ENCODE results near the gene PLEKHH3.
A peak's percentile ranks its signal among the peaks of the same experiment; 100 is the strongest.
"Not testable (repeated sequence)": the region's sequence is repeated elsewhere in the genome, so short reads cannot be mapped to it uniquely, and the experiment has no call there.

Gene PLEKHH3

DNA sequence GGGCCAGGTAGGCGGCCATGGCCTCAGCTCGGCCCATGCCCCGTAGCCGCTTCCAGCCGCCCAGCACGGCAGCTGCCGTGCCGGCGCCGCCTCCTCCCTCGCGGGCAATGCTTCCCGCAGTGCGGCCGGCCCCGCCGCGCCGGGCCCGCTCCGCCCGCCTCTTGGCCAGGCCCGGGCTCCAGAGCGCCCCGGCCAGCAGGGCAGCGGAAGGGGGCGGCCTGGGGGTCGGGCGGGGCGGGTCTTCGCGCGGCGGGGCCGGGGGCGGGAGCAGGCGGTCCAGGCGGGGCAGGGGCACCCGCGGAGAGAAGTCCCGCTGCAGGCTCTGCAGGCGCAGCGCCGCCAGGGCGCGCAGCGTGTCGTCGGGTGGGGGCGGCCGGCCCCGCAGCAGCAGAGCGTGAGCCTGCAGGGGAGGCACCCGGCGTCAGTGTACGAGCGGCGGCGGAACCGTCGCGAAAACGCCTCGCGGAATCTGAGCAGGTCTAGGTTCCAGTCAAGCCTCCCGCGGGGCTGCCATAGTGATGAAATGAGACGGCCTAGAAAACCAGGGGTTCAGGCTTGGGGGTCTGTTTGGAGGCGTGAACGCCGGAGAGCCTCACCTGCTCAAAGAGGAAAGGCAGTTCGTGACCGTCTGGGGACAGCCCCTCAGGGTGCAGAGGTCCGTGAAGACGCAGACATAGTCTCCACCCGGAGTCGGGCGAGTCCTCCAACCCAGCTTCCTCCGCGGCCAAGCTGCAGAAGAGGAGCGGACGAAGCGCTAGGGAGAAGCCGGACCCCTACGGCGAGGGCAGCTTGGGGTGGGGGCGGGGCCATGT lies 6.6 kb downstream of the PLEKHH3 start:
- DNase-seq, result no peak

DNA sequence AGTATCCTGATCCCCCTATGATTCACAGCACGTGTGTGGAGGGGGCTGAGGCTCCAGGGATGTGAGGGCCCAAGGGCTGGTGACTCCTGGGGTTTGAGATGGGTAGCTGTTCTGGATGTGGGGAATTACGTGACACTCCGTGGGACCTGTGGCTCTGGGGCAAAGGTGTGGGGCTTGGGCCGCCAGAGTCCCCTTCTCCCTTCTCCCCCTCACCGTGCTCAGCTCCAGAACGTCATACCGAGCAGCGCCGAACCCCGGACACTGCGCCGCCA lies 7.2 kb downstream of the PLEKHH3 start:
- DNase-seq, result no peak

DNA sequence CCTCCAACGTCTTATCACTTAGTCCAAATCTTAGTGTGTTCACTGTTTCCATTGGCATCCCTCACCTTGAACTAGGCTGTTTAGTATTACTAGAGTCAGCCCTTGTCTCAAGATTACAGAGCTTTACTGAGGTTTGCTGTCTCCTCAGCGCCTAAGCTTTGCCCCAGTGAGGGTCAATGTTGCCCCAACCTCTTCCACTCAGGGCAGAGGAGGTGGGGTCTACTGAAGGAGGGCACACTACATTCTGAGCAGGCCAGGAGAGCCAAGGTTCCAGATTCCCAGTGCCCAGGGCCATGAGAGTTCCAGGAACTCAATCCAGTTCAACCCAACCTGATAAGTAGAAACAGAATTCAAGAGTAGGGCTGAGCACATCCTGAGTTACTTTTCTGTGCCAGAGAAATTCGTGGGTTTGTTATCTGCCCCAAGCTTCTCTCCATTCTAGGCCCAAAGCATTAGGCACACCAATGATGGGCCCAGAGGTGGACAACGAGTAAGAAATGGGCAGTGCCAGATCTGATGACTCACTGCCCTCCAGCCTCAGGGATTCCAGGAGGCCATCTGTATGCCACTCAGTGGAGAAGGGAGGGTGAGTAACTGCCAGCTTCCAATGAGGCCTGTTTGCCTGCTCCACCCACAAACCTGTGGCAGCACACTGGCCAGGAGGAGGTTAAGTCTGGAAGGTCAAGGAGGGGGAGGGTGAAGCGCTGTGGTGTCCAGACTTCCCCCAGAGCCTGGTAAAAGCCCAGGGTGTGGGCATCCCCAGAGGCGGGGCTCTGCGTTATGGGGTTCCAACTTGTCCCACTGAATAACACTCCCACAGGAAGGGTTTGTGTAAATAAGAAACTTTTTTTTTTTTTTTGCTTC lies 9.5 kb downstream of the PLEKHH3 start:
- DNase-seq, result no peak

DNA sequence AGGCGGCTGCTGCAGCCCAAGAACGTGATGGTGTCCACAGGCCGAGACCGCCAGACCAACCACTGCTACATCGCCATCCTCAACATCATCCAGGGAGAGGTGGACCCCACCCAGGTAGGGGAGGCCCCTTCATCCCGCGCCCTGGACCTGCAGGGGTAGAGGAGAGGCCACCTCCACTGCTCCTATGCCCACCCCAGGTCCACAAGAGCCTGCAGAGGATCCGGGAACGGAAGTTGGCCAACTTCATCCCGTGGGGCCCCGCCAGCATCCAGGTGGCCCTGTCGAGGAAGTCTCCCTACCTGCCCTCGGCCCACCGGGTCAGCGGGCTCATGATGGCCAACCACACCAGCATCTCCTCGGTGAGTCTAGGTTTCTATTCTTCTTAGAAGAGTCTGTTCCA lies 10.7 kb downstream of the PLEKHH3 start:
- not testable (repeated sequence) for DNase-seq

DNA sequence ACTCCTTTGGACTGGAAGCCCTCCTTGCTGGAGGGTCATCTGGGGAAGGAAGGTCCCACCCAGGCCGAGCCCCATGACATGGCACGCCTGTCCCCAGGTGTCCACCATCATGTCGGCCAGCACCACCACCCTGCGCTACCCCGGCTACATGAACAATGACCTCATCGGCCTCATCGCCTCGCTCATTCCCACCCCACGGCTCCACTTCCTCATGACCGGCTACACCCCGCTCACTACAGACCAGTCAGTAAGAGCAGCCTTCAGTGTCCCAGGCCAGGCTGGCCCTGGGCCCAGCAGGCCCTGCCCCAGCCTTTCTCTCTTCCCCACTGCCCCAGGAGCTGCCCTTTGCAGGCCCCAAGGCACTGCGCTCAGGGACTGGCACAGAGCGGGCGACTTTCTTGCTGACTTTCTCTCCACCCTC lies 11.2 kb downstream of the PLEKHH3 start:
- no peak for DNase-seq

DNA sequence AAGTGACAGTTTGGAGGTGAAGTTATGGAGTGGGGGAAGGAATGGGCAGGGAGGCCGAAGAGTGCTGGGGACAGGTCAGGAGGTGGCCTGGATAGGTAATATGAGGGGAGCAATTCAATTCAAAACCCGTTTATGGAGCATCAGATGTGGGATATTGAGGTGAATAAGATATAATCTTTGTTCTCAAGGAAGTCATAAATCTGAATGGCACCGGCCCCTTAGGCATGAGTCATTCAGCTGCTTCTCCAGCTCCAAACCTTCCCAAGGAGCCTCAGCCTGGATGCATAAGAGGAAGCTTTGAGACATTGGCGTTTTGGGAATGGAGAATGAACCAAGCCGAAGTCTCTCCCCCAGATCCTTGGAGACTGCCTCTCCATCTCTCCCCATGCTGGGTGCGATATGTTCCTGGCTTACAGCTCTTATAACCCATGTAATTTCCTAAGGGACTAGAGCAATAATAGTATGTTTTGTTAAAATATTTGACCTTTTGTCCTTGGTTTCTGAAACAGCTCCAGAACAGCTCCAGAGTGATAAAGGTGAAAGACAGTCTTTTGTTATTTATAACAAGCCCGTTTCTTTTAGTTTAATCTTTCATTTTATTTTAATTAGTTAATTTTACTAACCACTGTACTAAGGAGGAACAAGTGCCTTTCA lies 16.0 kb downstream of the PLEKHH3 start:
- DNase-seq, result no peak

DNA sequence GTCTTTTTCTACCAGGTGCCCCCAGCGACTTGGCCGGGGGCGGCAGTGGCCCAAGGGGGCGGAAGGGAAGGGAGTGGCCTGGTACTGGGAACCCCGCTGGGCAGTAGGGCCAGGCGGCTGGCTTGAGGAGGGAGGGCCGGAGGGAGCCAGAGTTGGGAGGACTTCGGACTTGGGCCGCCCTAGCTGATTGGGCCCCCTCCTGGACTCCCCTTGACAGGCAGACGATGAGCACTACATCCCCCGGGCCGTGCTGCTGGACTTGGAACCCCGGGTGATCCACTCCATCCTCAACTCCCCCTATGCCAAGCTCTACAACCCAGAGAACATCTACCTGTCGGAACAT lies 16.9 kb downstream of the PLEKHH3 start:
- not testable (repeated sequence) for DNase-seq

DNA sequence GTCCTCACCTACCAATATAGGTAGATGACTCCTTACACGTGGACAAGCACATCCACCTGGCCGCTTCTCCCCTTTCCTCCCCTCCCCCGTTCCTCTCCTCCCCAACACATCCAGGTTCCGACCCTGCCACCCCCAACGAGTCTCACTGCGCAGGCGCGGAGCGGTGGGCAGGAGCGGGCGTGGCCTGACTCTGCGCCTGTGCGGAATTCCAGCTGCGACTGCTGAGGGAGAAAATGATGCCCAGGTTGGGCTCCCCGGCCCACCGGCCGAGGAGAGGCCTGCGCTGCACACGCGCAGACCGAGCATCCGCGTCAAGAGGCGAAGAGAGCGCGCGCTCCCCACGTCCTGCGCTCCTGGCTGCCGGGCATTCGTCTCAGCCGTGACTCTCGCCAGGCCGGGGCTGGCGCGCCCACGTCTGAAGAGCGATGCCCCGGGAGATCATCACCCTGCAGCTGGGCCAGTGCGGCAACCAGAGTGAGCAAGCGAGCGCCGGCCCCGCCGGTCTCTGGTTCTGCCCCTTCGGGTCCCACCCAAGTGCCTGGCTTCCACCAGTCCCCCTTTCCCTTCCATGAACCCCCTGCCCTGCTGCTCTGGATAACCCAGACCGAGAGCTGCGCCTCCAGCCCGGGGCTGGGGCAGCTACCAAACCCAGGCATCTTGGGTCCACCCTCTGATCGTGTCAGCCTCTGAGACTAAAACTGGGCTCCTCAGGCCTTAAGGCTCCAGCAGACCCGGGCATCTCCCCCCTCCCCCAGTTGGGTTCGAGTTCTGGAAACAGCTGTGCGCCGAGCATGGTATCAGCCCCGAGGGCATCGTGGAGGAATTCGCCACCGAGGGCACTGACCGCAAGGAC lies 17.5 kb downstream of the PLEKHH3 start, which contains the start of gene TUBG2:
TSS of gene TUBG2 (plus strand) at position 206 of the 853 bp plus-strand sequence. CDS start at position 426, 220 bp downstream.
- DNase-seq, result peak; percentile 92

DNA sequence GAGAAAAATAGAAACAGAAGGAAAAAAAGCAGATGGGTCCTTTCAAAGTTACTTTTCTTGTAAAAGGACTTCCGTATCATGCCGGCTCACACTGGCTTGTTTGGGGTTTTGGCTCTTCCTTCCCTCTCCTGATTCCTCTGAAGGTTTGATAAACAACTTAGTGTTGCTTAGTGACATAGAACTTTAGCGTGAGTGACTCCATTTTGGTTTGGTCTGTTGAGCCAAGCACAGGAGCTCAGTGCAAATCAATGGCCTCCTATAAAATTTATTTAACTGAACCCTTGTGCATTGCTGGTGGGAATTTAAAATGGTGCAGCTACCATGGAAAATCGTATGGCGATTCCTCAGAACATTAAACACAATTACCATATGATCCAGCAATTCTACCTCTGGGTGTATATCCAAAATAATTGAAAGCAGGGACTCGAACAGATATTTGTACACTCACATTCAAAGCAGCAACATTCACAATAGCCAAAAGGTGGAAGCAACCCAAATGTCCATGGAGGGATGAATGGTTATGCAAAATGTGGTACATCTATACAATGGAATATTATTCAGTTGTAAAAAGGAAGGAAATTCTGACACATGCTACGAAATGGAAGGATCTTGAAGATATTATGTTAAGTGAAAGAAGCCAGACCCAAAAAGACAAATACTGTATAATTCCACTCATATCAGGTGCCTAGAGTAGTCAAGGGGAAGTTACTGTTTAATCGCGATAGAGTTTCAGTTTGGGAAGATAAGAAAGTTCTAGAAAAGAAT lies 18.8 kb downstream of the PLEKHH3 start:
- DNase-seq, result no peak

DNA sequence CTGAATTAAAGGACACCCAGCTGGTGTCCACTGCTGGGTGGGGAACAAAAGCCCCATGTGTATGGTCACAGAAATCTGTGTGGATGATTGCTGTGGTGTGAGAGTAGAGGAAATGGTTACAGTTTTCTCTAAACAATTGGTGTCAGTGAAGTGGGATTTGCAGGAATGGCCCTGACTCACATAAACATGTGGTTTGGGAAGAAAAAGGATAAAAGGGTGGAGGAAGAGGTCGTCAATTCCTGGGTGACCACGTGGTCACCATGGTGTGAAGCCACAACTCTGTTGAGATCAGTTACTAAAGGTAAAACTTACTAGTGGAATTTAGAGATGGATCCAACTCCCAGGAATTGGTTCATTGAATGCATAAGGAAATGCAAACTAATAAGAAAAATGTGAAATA lies 21.3 kb downstream of the PLEKHH3 start:
- no peak for DNase-seq

DNA sequence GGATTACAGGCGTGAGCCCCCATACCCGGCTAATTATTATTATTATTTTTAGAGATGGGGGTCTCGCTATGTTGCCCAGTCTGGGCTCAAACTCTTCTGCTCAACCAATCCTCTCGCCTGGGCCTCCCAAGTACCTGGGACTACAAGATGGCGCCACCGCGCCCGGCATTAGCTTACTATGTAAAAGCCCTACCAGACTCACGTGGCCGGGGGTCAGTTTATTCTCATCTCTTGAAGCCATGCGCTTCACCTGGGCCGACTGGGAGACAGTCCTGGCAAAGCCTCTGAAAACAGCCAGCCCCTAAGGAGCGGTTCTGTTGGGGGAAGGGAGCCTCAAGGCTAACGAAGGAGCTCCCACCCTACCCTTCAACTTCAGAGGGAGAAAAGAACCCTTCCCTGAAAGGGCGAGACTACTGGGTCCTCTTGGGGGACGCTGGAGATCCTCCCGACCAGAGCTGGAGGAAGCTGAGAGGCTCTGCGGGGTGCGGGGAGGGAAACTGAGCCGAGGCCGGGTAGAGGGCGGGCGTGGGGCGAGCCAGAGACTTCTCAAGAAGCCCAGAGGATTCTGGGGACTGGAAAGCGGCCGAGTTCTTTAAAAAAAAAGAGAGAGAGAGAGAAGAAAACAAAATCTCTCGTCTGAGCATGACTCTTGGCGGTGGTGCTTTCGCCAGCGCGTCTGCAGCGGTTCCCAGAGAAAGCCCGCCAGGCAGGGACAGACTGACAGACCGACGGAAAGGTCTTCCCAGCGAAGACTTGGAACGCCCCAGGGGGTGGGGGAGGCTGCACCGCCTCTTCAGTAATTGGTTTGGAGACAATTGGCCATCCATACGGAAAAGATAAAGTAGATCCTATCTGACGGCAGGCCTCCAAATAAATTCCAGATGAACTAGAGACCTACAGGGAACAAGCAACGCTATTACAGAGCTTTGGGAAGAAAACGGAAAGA lies 23.3 kb downstream of the PLEKHH3 start:
- no peak for DNase-seq

DNA sequence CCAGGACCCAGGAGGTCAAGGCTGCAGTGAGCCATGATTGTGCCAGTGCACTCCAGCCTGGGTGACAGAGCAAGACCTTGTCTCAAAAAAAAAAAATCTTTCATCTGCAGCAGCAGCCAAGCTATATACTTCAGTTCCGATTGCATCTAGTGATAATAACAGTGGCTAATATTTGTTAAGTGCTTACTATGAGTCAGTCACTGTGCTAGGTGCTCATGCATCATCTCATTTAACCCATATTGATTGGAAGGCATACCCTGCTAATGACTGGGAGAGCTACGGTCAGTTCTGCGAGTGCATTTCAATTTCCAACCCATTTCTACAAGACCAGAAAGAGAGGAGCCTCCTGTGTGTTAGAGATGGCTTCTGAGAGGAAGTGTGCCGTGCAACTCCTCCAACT lies 25.4 kb downstream of the PLEKHH3 start:
- no peak for DNase-seq

DNA sequence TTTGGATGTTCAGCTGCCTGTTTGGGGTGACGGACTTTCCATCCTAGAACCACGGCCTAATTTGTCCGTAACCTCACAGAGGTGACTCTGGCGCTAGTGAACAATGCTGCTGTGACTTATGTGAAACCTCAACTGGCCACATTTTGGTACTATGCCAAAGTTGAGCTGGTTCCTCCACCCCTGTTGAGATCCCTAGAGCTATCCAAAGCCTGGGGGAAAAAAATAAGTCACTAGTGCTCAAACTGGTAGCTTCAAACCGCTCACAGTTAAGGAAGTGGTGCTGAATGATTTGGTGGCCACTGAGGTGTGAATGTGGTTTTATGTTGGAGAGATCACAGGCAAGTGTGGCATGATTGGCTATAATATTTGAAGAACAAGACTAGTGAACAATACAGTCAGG lies 29.0 kb downstream of the PLEKHH3 start:
- no peak for DNase-seq

DNA sequence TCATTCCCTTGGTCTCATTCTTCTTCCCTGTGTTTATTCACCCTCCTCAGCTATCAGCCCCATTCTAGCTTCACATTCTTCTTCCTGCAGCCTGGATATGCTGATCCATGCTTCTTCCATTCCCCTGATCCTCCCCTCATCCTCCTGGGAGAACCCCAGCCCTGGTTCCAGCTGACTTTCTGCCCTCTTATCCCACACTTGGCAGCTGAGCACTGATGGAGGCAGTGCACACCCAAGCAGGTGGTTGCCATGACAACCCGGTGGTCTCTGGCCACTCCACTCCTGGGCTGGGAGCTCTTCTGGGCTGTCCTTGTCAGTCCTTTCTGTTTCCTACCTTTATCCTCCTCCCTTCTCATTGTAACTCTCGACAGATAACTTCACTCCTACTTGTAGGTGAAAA lies 34.5 kb downstream of the PLEKHH3 start:
- DNase-seq, result peak; percentile 14

DNA sequence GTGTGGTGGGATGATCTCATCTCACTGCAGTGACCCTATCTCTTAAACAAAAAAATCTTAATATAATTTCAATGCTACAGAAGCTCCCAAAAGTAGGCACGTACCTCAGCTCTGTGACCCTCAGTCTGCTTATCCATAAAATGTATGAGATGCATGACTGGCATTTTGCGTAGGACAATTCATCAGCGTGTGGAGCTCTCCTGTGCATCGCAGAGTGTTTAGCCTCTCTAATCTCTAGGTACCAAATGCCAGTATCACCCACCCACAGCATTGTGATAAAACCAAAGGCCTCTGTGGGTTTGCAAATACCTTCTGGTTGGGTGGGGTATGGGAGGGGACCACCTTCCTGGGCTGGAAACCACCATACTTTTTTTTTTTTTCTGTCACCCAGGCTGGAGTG lies 36.7 kb downstream of the PLEKHH3 start:
- no peak for DNase-seq

DNA sequence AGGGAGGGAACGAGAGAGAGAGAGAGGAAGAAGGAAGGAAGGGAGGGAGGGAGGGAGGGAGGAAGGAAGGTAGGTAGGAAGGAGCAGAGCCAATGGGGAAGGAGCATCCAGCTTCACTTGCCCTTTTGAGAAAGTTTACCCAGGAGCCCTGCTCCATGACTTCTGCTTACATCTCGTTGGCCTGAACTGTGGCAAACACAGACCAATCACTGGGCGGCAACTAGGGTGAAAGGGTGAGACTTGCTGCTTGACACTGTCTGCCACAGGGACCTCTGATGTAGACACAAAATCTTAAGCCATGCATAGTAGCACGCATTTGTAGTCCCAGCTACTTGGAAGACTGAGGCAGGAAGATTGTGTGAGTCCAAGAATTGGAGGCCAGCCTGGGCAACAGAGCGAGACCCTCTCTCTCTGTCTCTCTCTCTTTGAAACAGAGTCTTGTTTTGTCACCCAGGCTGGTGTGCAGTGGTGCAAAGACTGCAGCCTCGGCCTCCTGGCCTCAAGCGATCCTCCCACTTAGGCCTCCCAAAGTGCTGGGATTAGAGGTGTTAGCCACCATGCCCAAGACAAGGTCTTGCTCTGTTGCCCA lies 37.2 kb downstream of the PLEKHH3 start:
- no peak for DNase-seq

DNA sequence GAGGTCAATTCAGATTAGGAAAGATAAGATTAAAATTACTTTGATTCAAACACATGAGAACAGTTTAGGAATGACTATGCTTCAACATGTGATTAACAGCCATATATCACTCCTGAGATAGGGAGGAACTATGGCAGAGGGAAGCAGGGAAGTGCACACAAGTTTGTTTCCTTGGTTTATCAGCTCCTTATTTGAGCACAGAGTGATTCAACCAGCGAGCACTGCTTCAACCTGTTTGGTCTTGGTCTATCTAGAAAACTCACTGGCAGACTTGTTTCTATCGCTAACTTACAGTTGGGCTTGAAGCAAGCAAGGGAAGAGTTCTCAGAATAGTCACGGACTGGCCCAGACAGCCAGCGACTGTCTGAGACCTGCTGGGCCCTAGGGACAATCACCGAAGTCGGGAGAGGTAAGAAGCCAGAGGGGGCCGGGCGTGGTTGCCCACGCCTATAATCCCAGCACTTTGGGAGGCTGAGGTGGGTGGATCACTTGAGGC lies 43.8 kb downstream of the PLEKHH3 start:
- DNase-seq, result no peak

DNA sequence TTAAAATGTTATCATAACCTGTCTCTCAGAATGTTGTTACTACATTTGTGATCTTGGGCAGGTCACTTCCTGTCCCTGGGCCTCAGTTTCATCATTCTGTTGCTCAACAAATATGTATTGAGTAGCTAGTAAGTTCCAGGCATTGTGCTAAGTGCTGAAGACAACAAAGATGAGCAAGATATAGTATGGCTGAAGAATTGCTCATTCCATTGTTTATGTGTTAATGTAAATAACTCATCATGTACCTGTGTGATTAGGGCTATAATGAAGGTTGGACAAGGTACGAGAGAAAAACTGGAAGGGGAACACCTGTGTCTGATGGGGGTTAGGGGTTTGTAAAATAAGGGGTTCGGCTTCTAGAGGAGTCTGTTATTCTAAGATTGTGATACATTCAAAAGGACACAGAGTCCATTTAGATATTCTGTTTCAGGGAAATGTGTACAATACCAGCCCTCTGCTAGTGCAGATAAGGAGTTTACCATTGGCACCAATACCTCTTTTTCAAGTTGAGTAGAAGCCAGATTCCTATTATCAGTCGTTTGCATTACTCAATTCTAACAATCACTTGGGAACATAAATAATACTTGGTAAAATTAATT lies 47.3 kb downstream of the PLEKHH3 start:
- DNase-seq, result no peak

DNA sequence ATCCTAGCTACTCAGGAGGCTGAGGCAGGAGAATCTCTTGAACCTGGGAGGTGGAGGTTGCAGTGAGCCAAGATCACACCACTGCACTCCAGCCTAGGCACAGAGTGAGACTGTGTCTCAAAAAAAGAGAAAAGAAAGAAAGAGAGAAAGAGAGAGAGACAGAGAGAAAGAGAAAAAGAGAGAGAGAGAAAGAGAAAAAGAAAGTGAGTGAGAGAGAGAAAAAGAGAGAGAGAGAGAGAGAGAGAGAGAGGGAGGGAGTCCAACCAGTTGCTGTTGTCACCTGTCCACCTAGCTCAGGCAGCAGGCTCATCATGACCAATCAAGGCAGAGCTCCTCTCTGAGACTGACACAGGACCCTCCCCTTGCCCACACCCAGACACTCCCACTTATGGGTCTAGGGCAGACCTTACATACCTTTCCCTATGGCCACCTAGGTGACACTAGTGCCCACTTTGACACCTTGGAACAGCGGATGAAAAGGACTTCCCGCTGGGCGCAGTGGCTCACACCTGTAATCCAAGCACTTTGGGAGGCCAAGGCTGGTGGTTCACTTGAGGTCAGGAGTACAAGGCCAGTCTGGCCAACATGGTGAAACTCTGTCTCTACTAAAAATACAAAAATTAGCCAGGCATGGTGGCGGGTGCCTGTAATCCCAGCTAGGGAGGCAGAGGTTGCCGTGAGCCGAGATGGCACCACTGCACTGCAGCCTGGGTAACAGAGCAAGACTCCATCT lies 49.6 kb downstream of the PLEKHH3 start:
- DNase-seq, result not testable (repeated sequence)

All from NCI-H1105 (cell line).